Measurements from ENCODE around the gene FBRS. TPM values are rescaled to one million over a fixed set of nuclear protein-coding genes. Genes with fewer than 3 reads are reported as not detected.

FBRS gene
- total and polyA plus RNA-seq, 2 donors (not counting 3 experiments of a cell fraction or from before 2014, with no cell fraction given) = 15.5 to 68.6 TPM

DNA sequence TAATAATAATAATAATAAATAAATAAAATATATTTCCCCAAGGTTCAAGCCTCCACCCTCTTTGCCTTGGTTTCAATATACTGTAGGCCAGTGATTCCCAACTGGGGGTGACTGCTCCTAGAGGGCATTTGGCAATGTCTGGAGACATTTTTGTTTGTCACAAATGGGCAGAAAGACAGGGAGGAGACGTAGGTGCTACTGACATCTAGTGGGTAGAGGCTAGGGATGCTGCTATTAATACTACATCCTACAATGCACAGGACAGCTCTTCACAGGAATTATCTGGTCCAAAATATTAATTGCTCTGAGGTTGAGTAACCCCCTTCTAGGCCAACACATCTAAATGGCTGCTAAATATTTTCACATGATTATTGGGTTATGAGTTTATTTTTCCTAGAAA lies 20.3 kb upstream of the FBRS start:
- Histone ChIP-seq H3K79me2 (ENCODE audit: control insufficient read depth, insufficient read depth, low read length) (peaks cover 3% of the 10 kb centered on the region), H3K4me3 (replicated peaks in 1 of 3; ENCODE audit: insufficient read depth in 1 of 3, low read depth in 1 of 3, low read length in 3 of 3) (no peak overlapping the region), H3K4me1 (ENCODE audit: control insufficient read depth, extremely low read depth, insufficient read depth, low read length) (peaks cover 6% of the 10 kb centered on the region), H3K27ac (ENCODE audit: insufficient read depth, low read depth, low read length) (no peak overlapping the region), H3K27me3 (ENCODE audit: control insufficient read depth in 2 of 2, insufficient read depth in 2 of 2, low read length in 2 of 2) (no peaks in the 10 kb centered on the region), H3K36me3 (ENCODE audit: control insufficient read depth in 2 of 2, extremely low read depth in 1 of 2, insufficient read depth in 2 of 2, low read length in 2 of 2) (no peaks in the 10 kb centered on the region), H2AFZ (ENCODE audit: low read depth, low read length) (no peak overlapping the region), H3K9me1 (replicated peaks; ENCODE audit: control insufficient read depth, extremely low read depth, insufficient read depth, low read length) (no peaks in the 10 kb centered on the region), H3K9me3 (replicated peaks; ENCODE audit: control insufficient read depth, insufficient read depth, low read length) (no peaks in the 10 kb centered on the region), H4K20me1 (replicated peaks; ENCODE audit: control insufficient read depth, extremely low read depth, insufficient read depth, low read length) (no peaks in the 10 kb centered on the region), H3K4me2 (ENCODE audit: insufficient read depth, low read length) (no peak overlapping the region), H3K9ac (replicated peaks; ENCODE audit: extremely low read depth, insufficient read depth, low read length) (no peak overlapping the region)
- BruUV-seq (replicated peaks) = no TSS peak
- ChIA-PET POLR2A (no interaction called here), CTCF (interaction anchor here (1.1 to 2.5 kb wide), 7 partner anchors 9 to 208 kb away, joined by 3 to 11 read pairs (median 5); partner anchors contain the start of genes DCTPP1, PRR14 and ZNF689)
- no peak for TF ChIP-seq GATA2 (IDR thresholded peaks at IDR 0.05; ENCODE audit: insufficient read depth, insufficient read length, low read depth, low read length)
- peak; percentile 32 to 44 for TF ChIP-seq CTCF (IDR thresholded peaks at IDR 0.05; ENCODE audit: extremely low read depth in 1 of 2, insufficient read depth in 1 of 2, low read depth in 1 of 2, low read length in 2 of 2)
- DNase-seq (ENCODE audit: low read depth, low spot score) (peak; percentile 50), FAIRE-seq (peak; percentile 85)
- dilution Hi-C loops (cut with MboI; ENCODE audit: extremely low pct_ligation_motif_present, low sequenced_read_pairs) = no loop called here
- intact Hi-C loops (cut with micrococcal nuclease) = no loop called here

- no TSS peak for BruUV-seq (replicated peaks)
- dilution Hi-C loops (cut with MboI; ENCODE audit: extremely low pct_ligation_motif_present, low sequenced_read_pairs) = no loop called here
- Histone ChIP-seq H3K9ac (replicated peaks; ENCODE audit: extremely low read depth, insufficient read depth, low read length) (no peak overlapping the region), H3K4me1 (ENCODE audit: control insufficient read depth, extremely low read depth, insufficient read depth, low read length) (no peaks in the 10 kb centered on the region), H3K36me3 (ENCODE audit: control insufficient read depth in 2 of 2, extremely low read depth in 1 of 2, insufficient read depth in 2 of 2, low read length in 2 of 2) (no peaks in the 10 kb centered on the region), H3K9me1 (replicated peaks; ENCODE audit: control insufficient read depth, extremely low read depth, insufficient read depth, low read length) (no peaks in the 10 kb centered on the region), H4K20me1 (replicated peaks; ENCODE audit: control insufficient read depth, extremely low read depth, insufficient read depth, low read length) (no peaks in the 10 kb centered on the region), H2AFZ (ENCODE audit: low read depth, low read length) (no peak overlapping the region), H3K9me3 (replicated peaks; ENCODE audit: control insufficient read depth, insufficient read depth, low read length) (no peaks in the 10 kb centered on the region), H3K4me3 (replicated peaks in 1 of 3; ENCODE audit: insufficient read depth in 1 of 3, low read depth in 1 of 3, low read length in 3 of 3) (no peak overlapping the region), H3K27me3 (ENCODE audit: control insufficient read depth in 2 of 2, insufficient read depth in 2 of 2, low read length in 2 of 2) (no peaks in the 10 kb centered on the region), H3K4me2 (ENCODE audit: insufficient read depth, low read length) (no peak overlapping the region), H3K27ac (ENCODE audit: insufficient read depth, low read depth, low read length) (no peak overlapping the region), H3K79me2 (ENCODE audit: control insufficient read depth, insufficient read depth, low read length) (no peaks in the 10 kb centered on the region)
- ChIA-PET POLR2A (no interaction called here), CTCF (no interaction called here)
- intact Hi-C loops (cut with micrococcal nuclease) = no loop called here
- FAIRE-seq (no peak), DNase-seq (ENCODE audit: low read depth, low spot score) (no peak)
- TF ChIP-seq FOS (IDR thresholded peaks at IDR 0.05; ENCODE audit: borderline replicate concordance, insufficient read depth, low read length) = no peak
- no peak for TF ChIP-seq CTCF (IDR thresholded peaks at IDR 0.05; ENCODE audit: extremely low read depth in 1 of 2, insufficient read depth in 1 of 2, low read depth in 1 of 2, low read length in 2 of 2)
- TF ChIP-seq POLR2A (IDR thresholded peaks at IDR 0.05; ENCODE audit: low read depth, low read length) = no peak
Measured at GRCh38 chr16:30641378-30641982, 16.8 kb upstream of the FBRS start.

Measured in endothelial cell of umbilical vein (primary cell).